Mucosa of stomach (tissue), 1 donor: ENCODE results near the gene KLF8.

Experiments
- H3K27me3 ChIP-seq: one replicate; pipeline ENCODE4 v1.7.0; 2013; ENCODE audit warnings: mild to moderate bottlenecking, low read length; ENCODE audit not compliant: control insufficient read depth, insufficient read depth
- H3K36me3 ChIP-seq: one replicate; pipeline ENCODE4 v1.7.0; 2013; ENCODE audit warnings: low read length; ENCODE audit not compliant: control insufficient read depth, insufficient read depth
- H3K4me1 ChIP-seq: one replicate; pipeline ENCODE4 v1.7.0; 2013; ENCODE audit warnings: mild to moderate bottlenecking, low read length; ENCODE audit not compliant: control insufficient read depth, insufficient read depth
- H3K4me3 ChIP-seq: one replicate; pipeline ENCODE4 v1.7.0; 2013; ENCODE audit warnings: low read length
- H3K9ac ChIP-seq: one replicate; pipeline ENCODE4 v1.7.0; 2013; ENCODE audit warnings: mild to moderate bottlenecking, low read length, moderate library complexity
- H3K9me3 ChIP-seq: one replicate; pipeline ENCODE4 v1.7.0; 2013; ENCODE audit warnings: mild to moderate bottlenecking, low read length, moderate library complexity; ENCODE audit not compliant: control insufficient read depth
- donor health status: Pancreatic carcinoma.

The KLF8 gene

GRCh38 chrX:56314334-56314733 is 82.2 kb downstream of the KLF8 start:
- Histone ChIP-seq H3K9me3 (no peaks in the 10 kb centered on the region), H3K4me1 (no peaks in the 10 kb centered on the region), H3K9ac (no peak overlapping the region), H3K27me3 (no peaks in the 10 kb centered on the region), H3K36me3 (no peaks in the 10 kb centered on the region), H3K4me3 (no peak overlapping the region)

- H3K4me3 ChIP-seq = no peak overlapping the region
- H3K36me3 ChIP-seq = no peaks in the 10 kb centered on the region
- no peaks in the 10 kb centered on the region for H3K27me3 ChIP-seq
- no peaks in the 10 kb centered on the region for H3K9me3 ChIP-seq
- H3K9ac ChIP-seq = no peak overlapping the region
- H3K4me1 ChIP-seq = no peaks in the 10 kb centered on the region
Measured at GRCh38 chrX:56318076-56318475, 85.9 kb downstream of the KLF8 start.

GRCh38 chrX:56319165-56319564 is 87.0 kb downstream of the KLF8 start:
- Histone ChIP-seq H3K36me3 (no peaks in the 10 kb centered on the region), H3K9ac (no peak overlapping the region), H3K27me3 (no peaks in the 10 kb centered on the region)

More at GRCh38 chrX:56319165-56319564, 87.0 kb downstream of the KLF8 start:
- Histone ChIP-seq H3K9me3 (no peaks in the 10 kb centered on the region), H3K4me3 (no peak overlapping the region), H3K4me1 (no peaks in the 10 kb centered on the region)
